GM21515 (cell line): ENCODE data around the gene IGFL1.
"Not testable (repeated sequence)": the region's sequence is repeated elsewhere in the genome, so short reads cannot be mapped to it uniquely, and the experiment has no call there.

Experiments used
- ATAC-seq: cut with Tn5 transposase; IDR thresholded peaks from one replicate; pipeline ENCODE4 v1.9.1; 2021; ENCODE audit not compliant: unreplicated experiment

Gene IGFL1

GRCh38 chr19:46229442-46229841 lies at the start of gene IGFL1:
Gene IGFL1 (plus strand): TSS chr19:46229742. CDS start chr19:46229775, 33 bp downstream.
- ATAC-seq = no peak

GRCh38 chr19:46180701-46181387 lies 48.7 kb upstream of the IGFL1 start:
- ATAC-seq = no peak

- no peak for ATAC-seq
Observed at GRCh38 chr19:46181388-46181779, 48.2 kb upstream of the IGFL1 start.

- ATAC-seq = no peak
Observed at GRCh38 chr19:46182476-46182875, 47.1 kb upstream of the IGFL1 start.

GRCh38 chr19:46184775-46185710 lies 44.5 kb upstream of the IGFL1 start:
- ATAC-seq = not testable (repeated sequence)

GRCh38 chr19:46186101-46186716 lies 43.3 kb upstream of the IGFL1 start:
- ATAC-seq = no peak

- no peak for ATAC-seq
Observed at GRCh38 chr19:46186717-46187101, 42.8 kb upstream of the IGFL1 start.

GRCh38 chr19:46189971-46190888 lies 39.3 kb upstream of the IGFL1 start:
- ATAC-seq = no peak

GRCh38 chr19:46191356-46191755 lies 38.2 kb upstream of the IGFL1 start:
- no peak for ATAC-seq

GRCh38 chr19:46191972-46192371 lies 37.6 kb upstream of the IGFL1 start:
- ATAC-seq = no peak

GRCh38 chr19:46192626-46192991 lies 36.9 kb upstream of the IGFL1 start:
- not testable (repeated sequence) for ATAC-seq

- no peak for ATAC-seq
Observed at GRCh38 chr19:46192992-46193650, 36.4 kb upstream of the IGFL1 start.

GRCh38 chr19:46193678-46194077 lies 35.9 kb upstream of the IGFL1 start:
- no peak for ATAC-seq

- ATAC-seq = no peak
Observed at GRCh38 chr19:46195104-46195503, 34.4 kb upstream of the IGFL1 start.

- not testable (repeated sequence) for ATAC-seq
Observed at GRCh38 chr19:46195919-46196318, 33.6 kb upstream of the IGFL1 start.

- no peak for ATAC-seq
Observed at GRCh38 chr19:46196410-46197124, 33.0 kb upstream of the IGFL1 start.

- ATAC-seq = no peak
Observed at GRCh38 chr19:46197314-46198070, 32.0 kb upstream of the IGFL1 start.

GRCh38 chr19:46198756-46199155 lies 30.8 kb upstream of the IGFL1 start:
- no peak for ATAC-seq
